ENCODE measurements around the gene S100A5.
"Not testable (repeated sequence)": the region's sequence is repeated elsewhere in the genome, so short reads cannot be mapped to it uniquely, and the experiment has no call there.

S100A5 gene

GRCh38 chr1:153533689-153534201, 7.0 kb downstream of the S100A5 start:
- peak; percentile 92 for DNase-seq (ENCODE audit: low read depth)

- peak; percentile 85 for DNase-seq (ENCODE audit: low read depth)
Observed at GRCh38 chr1:153532769-153533599, 7.8 kb downstream of the S100A5 start.

GRCh38 chr1:153532181-153532580, 8.6 kb downstream of the S100A5 start:
- DNase-seq (ENCODE audit: low read depth) = no peak

GRCh38 chr1:153531638-153532037, 9.1 kb downstream of the S100A5 start:
- no peak for DNase-seq (ENCODE audit: low read depth)

- no peak for DNase-seq (ENCODE audit: low read depth)
Observed at GRCh38 chr1:153527683-153528040, 13.1 kb downstream of the S100A5 start.

GRCh38 chr1:153527023-153527682, 13.6 kb downstream of the S100A5 start:
- DNase-seq (ENCODE audit: low read depth) = no peak

GRCh38 chr1:153526132-153526543, 14.6 kb downstream of the S100A5 start:
- no peak for DNase-seq (ENCODE audit: low read depth)

GRCh38 chr1:153525088-153525728, 15.5 kb downstream of the S100A5 start:
- DNase-seq (ENCODE audit: low read depth) = no peak

- DNase-seq (ENCODE audit: low read depth) = not testable (repeated sequence)
Observed at GRCh38 chr1:153522353-153523048, 18.2 kb downstream of the S100A5 start.

GRCh38 chr1:153521808-153522207, 18.9 kb downstream of the S100A5 start:
- not testable (repeated sequence) for DNase-seq (ENCODE audit: low read depth)

- no peak for DNase-seq (ENCODE audit: low read depth)
Observed at GRCh38 chr1:153520818-153521476, 19.8 kb downstream of the S100A5 start.

- DNase-seq (ENCODE audit: low read depth) = not testable (repeated sequence)
Observed at GRCh38 chr1:153520137-153520691, 20.5 kb downstream of the S100A5 start.

- DNase-seq (ENCODE audit: low read depth) = no peak
Observed at GRCh38 chr1:153519242-153519641, 21.5 kb downstream of the S100A5 start.

GRCh38 chr1:153515504-153516394, 25.0 kb downstream of the S100A5 start:
- no peak for DNase-seq (ENCODE audit: low read depth)

GRCh38 chr1:153513666-153514065, 27.1 kb downstream of the S100A5 start:
- DNase-seq (ENCODE audit: low read depth) = no peak

- DNase-seq (ENCODE audit: low read depth) = no peak
Observed at GRCh38 chr1:153513023-153513422, 27.7 kb downstream of the S100A5 start.

GRCh38 chr1:153510984-153511410, 29.7 kb downstream of the S100A5 start:
- DNase-seq (ENCODE audit: low read depth) = peak; percentile 70

GRCh38 chr1:153509729-153510354, 30.9 kb downstream of the S100A5 start:
- DNase-seq (ENCODE audit: low read depth) = peak; percentile 34

- DNase-seq (ENCODE audit: low read depth) = no peak
Observed at GRCh38 chr1:153509036-153509435, 31.7 kb downstream of the S100A5 start.
